Fibroblast of the aortic adventitia (primary cell): ENCODE measurements around the gene AFAP1. TPM values are rescaled to one million over a fixed set of nuclear protein-coding genes. Genes with fewer than 3 reads are reported as not detected.

Experiments
- DNase-seq: peaks from one replicate; pipeline ENCODE4 v3.0.0-alpha.2; 2010; ENCODE audit warnings: low read depth
- H3K4me3 ChIP-seq: 2 replicates; pipeline ENCODE4 v1.5.1; 2011; ENCODE audit warnings: low read depth, mild to moderate bottlenecking, control low read depth, low read length, moderate library complexity
- CTCF ChIP-seq: IDR thresholded peaks from 2 replicates; pipeline ENCODE4 v1.5.1; 2011; ENCODE audit warnings: mild to moderate bottlenecking, low read length, control low read depth, inconsistent platforms; ENCODE audit not compliant: insufficient read depth
- total RNA-seq: library from RNA; depleted of rRNA; stranded (reverse); fragments of >200 nt; gene quantifications from 2 replicates; pipeline ENCODE4 v1.2.3, GENCODE V29; 2012; ENCODE audit warnings: low replicate concordance

AFAP1 gene
- total RNA-seq, 1 donor: 66.0 TPM

- DNase-seq: no peak
- H3K4me3 ChIP-seq: no peak overlapping the region
- TF ChIP-seq CTCF: no peak
Measured at GRCh38 chr4:7766086-7766485, 173.6 kb downstream of the AFAP1 start.

- no peak for DNase-seq
- H3K4me3 ChIP-seq: no peak overlapping the region
- no peak for TF ChIP-seq CTCF
Measured at GRCh38 chr4:7765666-7766065, 174.0 kb downstream of the AFAP1 start.

- H3K4me3 ChIP-seq: no peak overlapping the region
- no peak for DNase-seq
- no peak for TF ChIP-seq CTCF
Measured at GRCh38 chr4:7764466-7764865, 175.2 kb downstream of the AFAP1 start.

- no peak for TF ChIP-seq CTCF
- no peak overlapping the region for H3K4me3 ChIP-seq
- no peak for DNase-seq
Measured at GRCh38 chr4:7763788-7764187, 175.9 kb downstream of the AFAP1 start.

GRCh38 chr4:7763106-7763505 is 176.6 kb downstream of the AFAP1 start:
- no peak for TF ChIP-seq CTCF
- H3K4me3 ChIP-seq: no peak overlapping the region
- no peak for DNase-seq

- no peak overlapping the region for H3K4me3 ChIP-seq
- no peak for DNase-seq
- no peak for TF ChIP-seq CTCF
Measured at GRCh38 chr4:7762376-7763030, 177.2 kb downstream of the AFAP1 start.

- DNase-seq: peak; percentile 38
- H3K4me3 ChIP-seq: no peak overlapping the region
Measured at GRCh38 chr4:7761720-7762119, 177.9 kb downstream of the AFAP1 start.

More at GRCh38 chr4:7761720-7762119, 177.9 kb downstream of the AFAP1 start:
- peak; percentile 77 for TF ChIP-seq CTCF
